ENCODE measurements around the gene AIF1L. TPM values are rescaled to one million over a fixed set of nuclear protein-coding genes. Genes with fewer than 3 reads are reported as not detected.

AIF1L gene
- polyA plus RNA-seq, 1 experiment, result 0.31 TPM

DNA sequence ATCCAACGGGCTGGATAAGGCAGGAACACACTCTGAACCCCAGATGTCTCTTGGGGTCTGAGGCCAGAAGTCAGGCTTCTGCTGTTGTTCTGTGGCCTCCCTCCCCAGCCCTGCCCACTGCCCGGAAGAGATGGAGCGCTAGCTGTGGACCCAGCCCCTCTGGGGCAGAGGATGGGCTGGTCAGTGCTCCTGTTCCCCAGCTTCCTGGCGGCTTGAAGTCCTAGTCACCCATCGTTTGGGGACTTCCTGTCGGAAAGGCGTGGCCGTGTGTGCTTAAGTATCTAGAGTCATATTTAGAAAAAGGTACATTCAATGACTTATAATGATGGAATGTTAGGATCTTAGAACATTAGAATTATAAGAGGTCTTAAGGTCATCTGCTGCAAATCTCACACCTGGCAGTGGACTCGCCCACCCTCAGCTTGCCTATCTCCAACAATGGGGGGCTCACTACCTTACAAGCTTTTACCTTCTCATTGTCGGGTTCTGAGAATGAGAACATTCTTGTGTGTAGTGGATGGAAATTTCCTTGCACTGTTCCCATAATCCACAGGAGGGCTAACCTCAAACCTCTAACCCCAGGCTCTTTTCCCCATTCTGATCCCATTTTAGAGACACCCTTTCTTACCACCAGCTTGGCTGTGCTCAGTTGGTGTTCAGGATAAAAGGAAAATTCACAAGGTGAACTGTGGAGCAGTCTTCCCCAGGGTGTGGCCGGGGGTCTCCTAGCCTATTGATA is 13.4 kb upstream of the AIF1L start:
- no peak for DNase-seq (ENCODE audit: low read depth, low spot score)
- Histone ChIP-seq H3K4me3 (ENCODE audit: low read depth, low read length) (no peak overlapping the region), H3K27me3 (ENCODE audit: control insufficient read depth, insufficient read depth, low read length) (peaks cover 17% of the 10 kb centered on the region), H3K9me3 (ENCODE audit: control insufficient read depth, insufficient read depth, low read length) (no peaks in the 10 kb centered on the region; the same call in 1 of the 2 replicates), H3K27ac (ENCODE audit: low read depth, low read length) (no peak overlapping the region)
- TF ChIP-seq, protein P1, sequence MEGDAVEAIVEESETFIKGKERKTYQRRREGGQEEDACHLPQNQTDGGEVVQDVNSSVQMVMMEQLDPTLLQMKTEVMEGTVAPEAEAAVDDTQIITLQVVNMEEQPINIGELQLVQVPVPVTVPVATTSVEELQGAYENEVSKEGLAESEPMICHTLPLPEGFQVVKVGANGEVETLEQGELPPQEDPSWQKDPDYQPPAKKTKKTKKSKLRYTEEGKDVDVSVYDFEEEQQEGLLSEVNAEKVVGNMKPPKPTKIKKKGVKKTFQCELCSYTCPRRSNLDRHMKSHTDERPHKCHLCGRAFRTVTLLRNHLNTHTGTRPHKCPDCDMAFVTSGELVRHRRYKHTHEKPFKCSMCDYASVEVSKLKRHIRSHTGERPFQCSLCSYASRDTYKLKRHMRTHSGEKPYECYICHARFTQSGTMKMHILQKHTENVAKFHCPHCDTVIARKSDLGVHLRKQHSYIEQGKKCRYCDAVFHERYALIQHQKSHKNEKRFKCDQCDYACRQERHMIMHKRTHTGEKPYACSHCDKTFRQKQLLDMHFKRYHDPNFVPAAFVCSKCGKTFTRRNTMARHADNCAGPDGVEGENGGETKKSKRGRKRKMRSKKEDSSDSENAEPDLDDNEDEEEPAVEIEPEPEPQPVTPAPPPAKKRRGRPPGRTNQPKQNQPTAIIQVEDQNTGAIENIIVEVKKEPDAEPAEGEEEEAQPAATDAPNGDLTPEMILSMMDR (IDR thresholded peaks at IDR 0.05; ENCODE audit: low read depth, low read length), result no peak
- ChIA-PET POLR2A (no interaction called here), CTCF (no interaction called here)

DNA sequence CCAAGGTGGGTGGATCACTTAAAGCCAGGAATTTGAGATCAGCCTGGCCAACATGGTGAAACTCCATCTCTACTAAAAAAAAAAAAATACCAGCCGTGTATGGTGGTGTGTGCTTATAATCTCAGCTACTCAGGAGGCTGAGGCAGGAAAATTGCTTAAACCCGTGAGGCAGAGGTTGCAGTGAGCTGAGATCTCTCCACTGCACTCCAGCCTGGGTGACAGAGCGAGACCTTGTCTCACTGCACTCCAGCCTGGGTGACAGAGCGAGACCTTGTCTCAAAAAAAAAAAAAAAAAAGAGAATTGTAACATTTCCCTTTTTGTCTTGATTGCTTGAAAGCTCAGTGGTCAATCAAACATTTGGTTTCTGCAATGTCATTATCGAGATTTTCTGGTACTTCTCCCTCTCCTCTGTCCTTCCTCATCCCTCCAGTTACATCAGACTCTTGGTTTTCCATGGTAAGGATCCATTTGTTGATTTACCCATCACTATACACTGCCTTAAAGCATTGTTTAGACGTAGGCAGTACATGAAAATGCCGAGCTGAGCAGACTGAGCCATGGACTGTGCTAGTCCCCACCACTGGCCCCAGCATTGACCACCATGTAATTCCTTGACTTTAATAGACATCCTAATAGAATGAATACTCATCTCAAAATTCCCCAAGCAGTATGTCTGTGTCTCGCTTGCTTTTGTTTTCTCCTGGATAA is 11.5 kb upstream of the AIF1L start:
- CTCF ChIA-PET, result no interaction called here
- peaks cover 17% of the 10 kb centered on the region for H3K27me3 ChIP-seq (ENCODE audit: control insufficient read depth, insufficient read depth, low read length)
- POLR2A ChIA-PET, result interaction anchor here (0.6 kb wide), 2 partner anchors 149 to 978 kb away, joined by 3 to 5 read pairs; no protein-coding TSS in a partner anchor
- H3K4me3 ChIP-seq (ENCODE audit: low read depth, low read length), result no peak overlapping the region
- no peaks in the 10 kb centered on the region; the same call in 1 of the 2 replicates for H3K9me3 ChIP-seq (ENCODE audit: control insufficient read depth, insufficient read depth, low read length)
- TF ChIP-seq, protein P1 (IDR thresholded peaks at IDR 0.05; ENCODE audit: low read depth, low read length), result no peak
- no peak overlapping the region for H3K27ac ChIP-seq (ENCODE audit: low read depth, low read length)
- DNase-seq (ENCODE audit: low read depth, low spot score), result no peak

DNA sequence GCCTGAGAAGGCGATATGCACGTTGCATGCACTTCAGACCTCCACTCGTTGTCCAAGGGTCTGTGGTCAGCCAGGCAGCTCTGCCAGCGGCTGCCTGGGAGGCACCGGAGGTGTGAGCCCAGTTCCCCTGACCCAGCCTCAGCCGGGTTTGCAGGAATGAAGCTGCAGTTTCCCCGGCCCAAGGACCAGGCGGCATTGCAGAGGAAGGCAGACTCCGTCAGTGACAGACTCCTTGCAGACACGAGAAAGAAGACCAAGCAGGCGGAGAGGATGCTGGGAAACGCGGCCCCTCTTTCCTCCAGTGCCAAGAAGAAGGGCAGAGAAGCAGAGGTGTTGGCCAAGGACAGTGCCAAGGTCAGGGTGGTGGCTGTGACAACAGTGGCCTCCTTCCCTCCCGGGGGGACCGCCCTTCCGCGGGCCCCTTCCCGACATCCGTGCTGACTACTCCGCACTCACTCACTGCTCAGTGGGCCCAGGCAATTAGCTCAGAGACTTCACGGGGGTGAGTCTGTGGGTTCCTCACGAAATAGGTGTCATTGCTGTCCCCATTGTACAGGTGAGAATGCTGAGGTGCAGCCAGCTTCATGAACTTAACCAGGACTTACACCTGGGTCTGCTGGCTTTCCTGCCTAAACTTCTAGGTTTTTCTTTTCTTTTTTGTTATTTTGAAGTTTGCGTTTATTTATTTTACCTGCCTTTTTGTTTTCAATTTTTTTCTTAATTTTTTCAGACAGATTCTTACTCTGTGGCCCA is 10.8 kb upstream of the AIF1L start:
- H3K27ac ChIP-seq (ENCODE audit: low read depth, low read length), result no peak overlapping the region
- no peak overlapping the region for H3K4me3 ChIP-seq (ENCODE audit: low read depth, low read length)
- no peak for DNase-seq (ENCODE audit: low read depth, low spot score)
- H3K9me3 ChIP-seq (ENCODE audit: control insufficient read depth, insufficient read depth, low read length), result no peaks in the 10 kb centered on the region; the same call in 1 of the 2 replicates
- POLR2A ChIA-PET, result interaction anchor here (0.6 kb wide), 2 partner anchors 150 to 978 kb away, joined by 3 to 5 read pairs; no protein-coding TSS in a partner anchor
- H3K27me3 ChIP-seq (ENCODE audit: control insufficient read depth, insufficient read depth, low read length), result peaks cover 17% of the 10 kb centered on the region
- CTCF ChIA-PET, result no interaction called here
- TF ChIP-seq, protein P1 (IDR thresholded peaks at IDR 0.05; ENCODE audit: low read depth, low read length), result no peak

GRCh38 chr9:131087354-131087893 is 8.9 kb upstream of the AIF1L start:
- ChIA-PET CTCF (no interaction called here), POLR2A (no interaction called here)
- Histone ChIP-seq H3K27me3 (ENCODE audit: control insufficient read depth, insufficient read depth, low read length) (peaks cover 17% of the 10 kb centered on the region), H3K4me3 (ENCODE audit: low read depth, low read length) (no peak overlapping the region), H3K27ac (ENCODE audit: low read depth, low read length) (no peak overlapping the region), H3K9me3 (ENCODE audit: control insufficient read depth, insufficient read depth, low read length) (no peaks in the 10 kb centered on the region)
- no peak for DNase-seq (ENCODE audit: low read depth, low spot score)
- TF ChIP-seq, protein P1 (IDR thresholded peaks at IDR 0.05; ENCODE audit: low read depth, low read length), result no peak

All from AG04450 (cell line).